ENCODE measurements around the gene SLC25A22.

- TF ChIP-seq CTCF (IDR thresholded peaks at IDR 0.05) (no peak), POLR2A (IDR thresholded peaks at IDR 0.05) (no peak), POLR2AphosphoS5 (IDR thresholded peaks at IDR 0.05) (no peak), EP300 (IDR thresholded peaks at IDR 0.05; ENCODE audit: low read depth) (no peak)
These were observed 8.8 kb downstream of the SLC25A22 start for GRCh38 chr11:788953-789940.
